Mammary epithelial cell (primary cell): ENCODE results near the gene FOXN3.

Experiments used
- EZH2 ChIP-seq: IDR thresholded peaks from 2 replicates; pipeline ENCODE4 v1.6.1; 2012; ENCODE audit warnings: low read length, inconsistent platforms, borderline replicate concordance
- TF ChIP-seq, protein P1 (sequence below), 2 donors: IDR thresholded peaks in 1 of 2; conservative IDR thresholded peaks in 1 of 2; 2 replicates each; pipeline ENCODE4 v1.5.1; 2011 to 2012; ENCODE audit warnings: inconsistent platforms in 2 of 2, low read length in 2 of 2, mild to moderate bottlenecking in 2 of 2, control low read depth in 1 of 2, low read depth in 1 of 2; ENCODE audit not compliant: insufficient read depth in 1 of 2; ENCODE audit errors: extremely low read depth in 1 of 2

GRCh38 chr14:89391123-89391522, 25.9 kb downstream of the FOXN3 start:
- TF ChIP-seq, protein P1, sequence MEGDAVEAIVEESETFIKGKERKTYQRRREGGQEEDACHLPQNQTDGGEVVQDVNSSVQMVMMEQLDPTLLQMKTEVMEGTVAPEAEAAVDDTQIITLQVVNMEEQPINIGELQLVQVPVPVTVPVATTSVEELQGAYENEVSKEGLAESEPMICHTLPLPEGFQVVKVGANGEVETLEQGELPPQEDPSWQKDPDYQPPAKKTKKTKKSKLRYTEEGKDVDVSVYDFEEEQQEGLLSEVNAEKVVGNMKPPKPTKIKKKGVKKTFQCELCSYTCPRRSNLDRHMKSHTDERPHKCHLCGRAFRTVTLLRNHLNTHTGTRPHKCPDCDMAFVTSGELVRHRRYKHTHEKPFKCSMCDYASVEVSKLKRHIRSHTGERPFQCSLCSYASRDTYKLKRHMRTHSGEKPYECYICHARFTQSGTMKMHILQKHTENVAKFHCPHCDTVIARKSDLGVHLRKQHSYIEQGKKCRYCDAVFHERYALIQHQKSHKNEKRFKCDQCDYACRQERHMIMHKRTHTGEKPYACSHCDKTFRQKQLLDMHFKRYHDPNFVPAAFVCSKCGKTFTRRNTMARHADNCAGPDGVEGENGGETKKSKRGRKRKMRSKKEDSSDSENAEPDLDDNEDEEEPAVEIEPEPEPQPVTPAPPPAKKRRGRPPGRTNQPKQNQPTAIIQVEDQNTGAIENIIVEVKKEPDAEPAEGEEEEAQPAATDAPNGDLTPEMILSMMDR (conservative IDR thresholded peaks at IDR 0.05 in 1 of 2, IDR thresholded peaks at IDR 0.05 in 1 of 2; ENCODE audit: extremely low read depth in 1 of 2, insufficient read depth in 1 of 2, low read depth in 1 of 2, low read length in 2 of 2): no peak
- no peak for TF ChIP-seq EZH2
